ENCODE measurements around the gene ELSPBP1. TPM values are rescaled to one million over a fixed set of nuclear protein-coding genes. Genes with fewer than 3 reads are reported as not detected.

Gene ELSPBP1
- total RNA-seq, 4 donors from 2014 or later, result not detected

DNA sequence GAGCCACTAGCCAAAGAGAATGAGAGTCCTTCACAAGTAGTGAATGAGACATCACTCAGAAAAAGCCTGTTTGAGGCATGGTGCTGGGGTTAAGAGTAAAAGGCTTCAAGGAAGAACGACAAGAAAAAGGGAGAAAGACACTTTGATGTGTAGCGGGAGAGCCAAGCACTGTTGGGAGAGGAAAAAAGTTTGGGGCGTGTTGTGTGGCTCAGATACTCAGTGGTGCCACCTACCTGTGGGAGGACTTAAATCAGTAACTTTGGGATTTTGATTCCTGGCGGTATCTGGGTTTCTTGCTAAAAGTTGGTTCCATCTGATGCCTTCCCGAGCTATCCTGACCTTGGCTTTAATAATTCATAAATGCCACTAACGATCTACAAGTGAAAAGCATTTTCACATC is 12.3 kb downstream of the ELSPBP1 start:
- Histone ChIP-seq H3K4me3 (no peak overlapping the region), H3K27ac (no peak overlapping the region), H3K36me3 (no peaks in the 10 kb centered on the region), H3K9me3 (no peaks in the 10 kb centered on the region), H3K27me3 (no peaks in the 10 kb centered on the region), H3K4me1 (no peaks in the 10 kb centered on the region)
- no peak for DNase-seq
- TF ChIP-seq, protein P1, sequence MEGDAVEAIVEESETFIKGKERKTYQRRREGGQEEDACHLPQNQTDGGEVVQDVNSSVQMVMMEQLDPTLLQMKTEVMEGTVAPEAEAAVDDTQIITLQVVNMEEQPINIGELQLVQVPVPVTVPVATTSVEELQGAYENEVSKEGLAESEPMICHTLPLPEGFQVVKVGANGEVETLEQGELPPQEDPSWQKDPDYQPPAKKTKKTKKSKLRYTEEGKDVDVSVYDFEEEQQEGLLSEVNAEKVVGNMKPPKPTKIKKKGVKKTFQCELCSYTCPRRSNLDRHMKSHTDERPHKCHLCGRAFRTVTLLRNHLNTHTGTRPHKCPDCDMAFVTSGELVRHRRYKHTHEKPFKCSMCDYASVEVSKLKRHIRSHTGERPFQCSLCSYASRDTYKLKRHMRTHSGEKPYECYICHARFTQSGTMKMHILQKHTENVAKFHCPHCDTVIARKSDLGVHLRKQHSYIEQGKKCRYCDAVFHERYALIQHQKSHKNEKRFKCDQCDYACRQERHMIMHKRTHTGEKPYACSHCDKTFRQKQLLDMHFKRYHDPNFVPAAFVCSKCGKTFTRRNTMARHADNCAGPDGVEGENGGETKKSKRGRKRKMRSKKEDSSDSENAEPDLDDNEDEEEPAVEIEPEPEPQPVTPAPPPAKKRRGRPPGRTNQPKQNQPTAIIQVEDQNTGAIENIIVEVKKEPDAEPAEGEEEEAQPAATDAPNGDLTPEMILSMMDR (IDR thresholded peaks at IDR 0.05), result no peak
- no peak for TF ChIP-seq POLR2A (IDR thresholded peaks at IDR 0.05)
- intact Hi-C loops (cut with DNase I; ENCODE audit: low total_unique reads), result no loop called here

DNA sequence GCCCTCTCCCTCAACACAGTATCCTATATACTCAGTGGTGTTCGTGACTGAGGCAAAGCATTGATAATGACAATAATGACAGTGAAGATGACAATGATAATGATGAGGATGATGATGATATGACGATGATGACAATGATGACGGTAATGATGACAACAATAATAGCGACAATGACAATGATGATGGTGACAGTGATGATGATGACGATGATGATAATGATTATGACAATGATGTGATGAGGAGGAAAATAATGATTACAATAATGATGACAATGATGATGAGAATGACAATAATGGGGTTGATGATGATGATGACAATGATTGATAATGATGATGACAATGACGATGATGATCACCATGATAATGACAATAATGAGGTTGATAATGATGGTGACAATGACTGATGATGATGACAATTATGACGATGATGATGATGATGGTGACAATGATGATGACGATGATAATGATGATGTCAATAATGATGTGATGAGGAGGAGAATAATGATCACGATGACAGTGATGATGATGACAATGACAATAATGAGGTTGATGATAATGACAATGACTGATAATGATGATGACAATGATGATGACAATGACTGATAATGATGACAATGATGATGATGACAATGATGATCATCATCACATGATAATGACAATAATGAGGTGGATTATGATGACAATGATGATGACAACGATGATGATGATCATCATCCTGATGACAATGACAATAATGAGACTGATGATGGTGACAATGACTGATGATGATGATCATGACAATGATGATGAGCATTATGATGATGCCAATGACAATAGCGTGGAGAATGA is 16.7 kb downstream of the ELSPBP1 start:
- no peaks in the 10 kb centered on the region for H3K9me3 ChIP-seq
- no peak for DNase-seq
- H3K36me3 ChIP-seq, result no peaks in the 10 kb centered on the region
- no peak overlapping the region for H3K27ac ChIP-seq
- no peaks in the 10 kb centered on the region for H3K27me3 ChIP-seq
- intact Hi-C loops (cut with DNase I; ENCODE audit: low total_unique reads), result no loop called here
- H3K4me3 ChIP-seq, result no peak overlapping the region
- TF ChIP-seq POLR2A (IDR thresholded peaks at IDR 0.05), result no peak
- TF ChIP-seq, protein P1 (IDR thresholded peaks at IDR 0.05), result no peak
- H3K4me1 ChIP-seq, result no peaks in the 10 kb centered on the region

DNA sequence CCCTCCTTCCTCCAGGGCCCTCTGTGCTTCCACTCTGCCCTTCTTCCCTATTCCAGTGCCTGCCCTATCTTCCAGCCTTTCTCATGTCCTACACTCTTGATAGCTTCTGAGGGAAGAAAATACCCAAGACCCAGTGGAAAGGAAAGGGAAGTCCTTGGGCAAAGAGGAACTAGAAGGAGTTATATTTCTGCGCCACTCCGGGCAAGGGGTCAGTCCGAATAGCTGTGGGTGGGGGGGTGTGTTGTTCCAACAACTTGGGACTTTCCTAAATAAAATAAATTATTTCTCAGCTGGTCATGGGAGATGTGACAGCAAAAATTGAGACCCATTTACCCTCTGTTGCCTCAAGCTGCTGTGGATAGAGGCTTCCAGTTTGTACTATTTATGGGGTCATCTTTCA is 26.3 kb downstream of the ELSPBP1 start:
- Histone ChIP-seq H3K27me3 (peaks cover 0 to 4% of the 10 kb centered on the region in 2 donors), H3K4me1 (no peaks in the 10 kb centered on the region), H3K27ac (no peak overlapping the region), H3K4me3 (no peak overlapping the region), H3K36me3 (no peaks in the 10 kb centered on the region), H3K9me3 (no peaks in the 10 kb centered on the region)
- DNase-seq, result no peak
- TF ChIP-seq, protein P1 (IDR thresholded peaks at IDR 0.05), result no peak
- no peak for TF ChIP-seq POLR2A (IDR thresholded peaks at IDR 0.05)
- intact Hi-C loops (cut with DNase I; ENCODE audit: low total_unique reads), result no loop called here

DNA sequence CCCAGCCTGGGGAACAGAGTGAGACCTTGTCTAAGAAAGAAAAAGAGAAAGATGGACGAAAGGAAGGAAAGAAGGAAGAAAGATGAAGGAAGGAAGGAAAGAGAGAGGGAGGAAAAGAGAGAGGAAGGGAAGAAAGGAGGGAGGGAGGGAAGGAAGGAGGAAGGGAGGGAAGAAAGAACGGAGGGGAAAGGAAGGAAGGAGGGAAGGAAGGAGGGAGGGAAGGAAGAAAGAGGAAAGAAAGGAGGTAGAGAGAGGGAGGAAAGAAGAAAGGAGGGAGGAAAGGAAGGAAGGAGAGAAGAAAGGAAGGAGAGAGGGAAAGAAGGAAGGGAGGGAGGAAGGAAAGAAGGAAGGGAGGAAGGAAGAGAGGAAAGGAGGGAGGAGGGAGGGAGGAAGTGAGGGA is 28.6 kb downstream of the ELSPBP1 start:
- no peaks in the 10 kb centered on the region for H3K36me3 ChIP-seq
- intact Hi-C loops (cut with DNase I; ENCODE audit: low total_unique reads), result no loop called here

DNA sequence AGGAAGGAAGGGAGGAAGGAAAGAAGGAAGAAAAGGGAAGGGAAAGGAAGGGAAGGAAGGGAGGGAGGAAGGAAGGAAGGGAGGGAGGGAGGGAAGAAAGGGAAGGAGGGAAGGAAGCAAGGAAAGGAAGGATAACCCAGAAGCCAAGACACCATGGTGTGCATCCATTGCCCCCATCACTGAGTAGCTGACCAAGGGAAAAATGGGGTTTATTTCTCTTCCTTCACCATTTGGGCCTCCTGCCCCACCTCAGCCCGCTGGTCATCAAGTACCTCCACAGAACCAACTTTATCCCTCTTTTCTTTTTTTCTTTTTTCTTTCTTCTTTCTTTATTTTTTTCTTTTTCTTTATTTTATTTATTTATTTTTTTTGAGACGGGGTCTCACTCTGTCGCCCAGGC is 29.1 kb downstream of the ELSPBP1 start:
- no peaks in the 10 kb centered on the region for H3K4me1 ChIP-seq
- no peak overlapping the region for H3K27ac ChIP-seq
- intact Hi-C loops (cut with DNase I; ENCODE audit: low total_unique reads), result no loop called here
- no peaks in the 10 kb centered on the region for H3K9me3 ChIP-seq
- H3K4me3 ChIP-seq, result no peak overlapping the region
- DNase-seq, result no peak
- H3K27me3 ChIP-seq, result peaks cover 0 to 2% of the 10 kb centered on the region in 2 donors
- H3K36me3 ChIP-seq, result no peaks in the 10 kb centered on the region
- TF ChIP-seq POLR2A (IDR thresholded peaks at IDR 0.05), result no peak
- TF ChIP-seq, protein P1 (IDR thresholded peaks at IDR 0.05), result no peak

More for the DNA sequence above, 28.6 kb downstream of the ELSPBP1 start:
- H3K4me1 ChIP-seq, result no peaks in the 10 kb centered on the region
- H3K9me3 ChIP-seq, result no peaks in the 10 kb centered on the region
- no peak overlapping the region for H3K4me3 ChIP-seq
- H3K27me3 ChIP-seq, result peaks cover 0 to 4% of the 10 kb centered on the region in 2 donors
- no peak for DNase-seq
- TF ChIP-seq, protein P1 (IDR thresholded peaks at IDR 0.05), result no peak
- H3K27ac ChIP-seq, result no peak overlapping the region
